Activated CD8-positive, alpha-beta T cell treated with anti-CD3 and anti-CD28 coated beads for 36 hours (primary cell): ENCODE results near the gene AFAP1. TPM values are rescaled to one million over a fixed set of nuclear protein-coding genes. Genes with fewer than 3 reads are reported as not detected.

Source experiments
- ATAC-seq: fragments of 200-7000 bp; cut with Tn5 transposase; one replicate; pipeline ENCODE4 v1.10.0; 2021; ENCODE audit warnings: mild to moderate bottlenecking, moderate library complexity
- CTCF ChIA-PET: fragments of 350-600 bp; sonication (Branson Sonifier 250); formaldehyde crosslinking; loops from one replicate; lab custom pipeline; 2021; ENCODE audit warnings: antibody characterized with exemption; lab: Charles Lee
- POLR2A ChIA-PET: fragments of 350-600 bp; sonication (Branson Sonifier 250); formaldehyde crosslinking; loops from one replicate; lab custom pipeline; 2021; ENCODE audit warnings: antibody characterized with exemption; lab: Charles Lee
- DNase-seq: peaks from one replicate; pipeline ENCODE4 v3.0.0-alpha.2; 2020
- H3K27ac Mint-ChIP-seq: one replicate; pipeline ENCODE4 v1.8.0; 2021; ENCODE audit warnings: mild to moderate bottlenecking, mixed read lengths
- H3K27me3 Mint-ChIP-seq: one replicate; pipeline ENCODE4 v1.8.0; 2021; ENCODE audit warnings: mixed read lengths
- H3K36me3 Mint-ChIP-seq: one replicate; pipeline ENCODE4 v1.8.0; 2021; ENCODE audit warnings: low read depth, mixed read lengths
- H3K4me1 Mint-ChIP-seq: one replicate; pipeline ENCODE4 v1.8.0; 2021; ENCODE audit warnings: low read depth, mixed read lengths
- H3K4me3 Mint-ChIP-seq: one replicate; pipeline ENCODE4 v1.8.0; 2021; ENCODE audit warnings: mild to moderate bottlenecking, moderate library complexity, mixed read lengths
- H3K9me3 Mint-ChIP-seq: one replicate; pipeline ENCODE4 v1.8.0; 2021; ENCODE audit warnings: mixed read lengths
- intact Hi-C: fragments of 100-400 bp; cut with micrococcal nuclease; formaldehyde crosslinking; loops from one replicate; pipeline ENCODE4 v1.10.0; 2022
- total RNA-seq, 2 experiments: library from RNA; stranded (reverse); gene quantifications; one replicate each; pipeline ENCODE4 v1.2.3, GENCODE V29; 2021
- TF ChIP-seq, protein P1 (sequence below): fragments of 200-600 bp; IDR thresholded peaks from one replicate; pipeline ENCODE4 v1.8.0; 2022; ENCODE audit warnings: antibody characterized with exemption, mild to moderate bottlenecking

AFAP1 gene
- total RNA-seq, 2 experiments from 2014 or later = 25.5 to 26.5 TPM

GRCh38 chr4:7759216-7759615 is 180.4 kb downstream of the AFAP1 start:
- intact Hi-C loops = no loop called here

DNA sequence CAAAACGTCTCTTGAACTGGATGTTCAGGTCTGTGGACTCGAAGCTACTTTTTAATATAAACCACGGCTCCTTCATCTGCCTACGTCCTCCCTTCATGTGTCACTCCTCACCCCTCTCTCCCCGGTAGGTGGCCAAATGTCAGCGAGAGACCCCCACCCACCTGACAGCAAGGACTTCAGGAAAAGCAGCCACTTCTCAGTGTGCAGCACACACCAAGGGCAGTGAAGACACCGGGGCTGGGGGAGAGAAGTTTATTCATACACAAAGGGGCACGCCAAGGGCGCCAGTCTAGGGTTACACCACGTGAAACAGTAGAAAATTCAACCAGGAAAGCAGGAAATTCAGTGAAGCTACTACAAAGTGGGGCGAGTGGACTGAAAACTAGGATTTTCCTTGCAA is 181.2 kb downstream of the AFAP1 start:
- peak; percentile 14 for DNase-seq
- Mint-ChIP-seq H3K36me3 (peaks cover 2% of the 10 kb centered on the region), H3K27me3 (no peaks in the 10 kb centered on the region), H3K4me1 (peaks cover 37% of the 10 kb centered on the region), H3K9me3 (no peaks in the 10 kb centered on the region), H3K4me3 (no peak overlapping the region), H3K27ac (peak overlapping the region; percentile 77)
- no peak for ATAC-seq
- TF ChIP-seq, protein P1, sequence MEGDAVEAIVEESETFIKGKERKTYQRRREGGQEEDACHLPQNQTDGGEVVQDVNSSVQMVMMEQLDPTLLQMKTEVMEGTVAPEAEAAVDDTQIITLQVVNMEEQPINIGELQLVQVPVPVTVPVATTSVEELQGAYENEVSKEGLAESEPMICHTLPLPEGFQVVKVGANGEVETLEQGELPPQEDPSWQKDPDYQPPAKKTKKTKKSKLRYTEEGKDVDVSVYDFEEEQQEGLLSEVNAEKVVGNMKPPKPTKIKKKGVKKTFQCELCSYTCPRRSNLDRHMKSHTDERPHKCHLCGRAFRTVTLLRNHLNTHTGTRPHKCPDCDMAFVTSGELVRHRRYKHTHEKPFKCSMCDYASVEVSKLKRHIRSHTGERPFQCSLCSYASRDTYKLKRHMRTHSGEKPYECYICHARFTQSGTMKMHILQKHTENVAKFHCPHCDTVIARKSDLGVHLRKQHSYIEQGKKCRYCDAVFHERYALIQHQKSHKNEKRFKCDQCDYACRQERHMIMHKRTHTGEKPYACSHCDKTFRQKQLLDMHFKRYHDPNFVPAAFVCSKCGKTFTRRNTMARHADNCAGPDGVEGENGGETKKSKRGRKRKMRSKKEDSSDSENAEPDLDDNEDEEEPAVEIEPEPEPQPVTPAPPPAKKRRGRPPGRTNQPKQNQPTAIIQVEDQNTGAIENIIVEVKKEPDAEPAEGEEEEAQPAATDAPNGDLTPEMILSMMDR = no peak
- intact Hi-C loops = no loop called here
- POLR2A ChIA-PET = interaction anchor here (1.8 to 2.3 kb wide), 2 partner anchors 8 to 12 kb away, joined by 5 to 10 read pairs; no protein-coding TSS in a partner anchor
- CTCF ChIA-PET = interaction anchor here (5.7 kb wide), 1 partner anchor 44 kb away, joined by 63 read pairs; no protein-coding TSS in a partner anchor

More at GRCh38 chr4:7759216-7759615, 180.4 kb downstream of the AFAP1 start:
- TF ChIP-seq, protein P1 = no peak
- Mint-ChIP-seq H3K9me3 (no peaks in the 10 kb centered on the region), H3K36me3 (peaks cover 2% of the 10 kb centered on the region), H3K4me3 (peak overlapping the region; percentile 72), H3K4me1 (peaks cover 37% of the 10 kb centered on the region), H3K27me3 (no peaks in the 10 kb centered on the region), H3K27ac (peak overlapping the region; percentile 87)
- peak; percentile 89 for DNase-seq
- CTCF ChIA-PET = interaction anchor here (0.6 to 5.7 kb wide), 4 partner anchors 8 to 179 kb away, joined by 3 to 63 read pairs (median 3); no protein-coding TSS in a partner anchor
- POLR2A ChIA-PET = interaction anchor here (0.6 to 2.3 kb wide), 4 partner anchors 9 to 56 kb away, joined by 3 to 10 read pairs (median 4); no protein-coding TSS in a partner anchor
- peak; percentile 89 for ATAC-seq

GRCh38 chr4:7757501-7758471 is 181.9 kb downstream of the AFAP1 start:
- ATAC-seq (no peak), DNase-seq (no peak)
- Mint-ChIP-seq H3K27me3 (no peaks in the 10 kb centered on the region), H3K36me3 (peaks cover 2% of the 10 kb centered on the region), H3K4me3 (no peak overlapping the region), H3K9me3 (no peaks in the 10 kb centered on the region), H3K4me1 (peaks cover 37% of the 10 kb centered on the region), H3K27ac (peak overlapping the region; percentile 77)
- ChIA-PET CTCF (interaction anchor here (1.3 to 5.7 kb wide), 2 partner anchors 10 to 45 kb away, joined by 3 to 63 read pairs; no protein-coding TSS in a partner anchor), POLR2A (no interaction called here)
- TF ChIP-seq, protein P1 = no peak
- intact Hi-C loops = no loop called here

DNA sequence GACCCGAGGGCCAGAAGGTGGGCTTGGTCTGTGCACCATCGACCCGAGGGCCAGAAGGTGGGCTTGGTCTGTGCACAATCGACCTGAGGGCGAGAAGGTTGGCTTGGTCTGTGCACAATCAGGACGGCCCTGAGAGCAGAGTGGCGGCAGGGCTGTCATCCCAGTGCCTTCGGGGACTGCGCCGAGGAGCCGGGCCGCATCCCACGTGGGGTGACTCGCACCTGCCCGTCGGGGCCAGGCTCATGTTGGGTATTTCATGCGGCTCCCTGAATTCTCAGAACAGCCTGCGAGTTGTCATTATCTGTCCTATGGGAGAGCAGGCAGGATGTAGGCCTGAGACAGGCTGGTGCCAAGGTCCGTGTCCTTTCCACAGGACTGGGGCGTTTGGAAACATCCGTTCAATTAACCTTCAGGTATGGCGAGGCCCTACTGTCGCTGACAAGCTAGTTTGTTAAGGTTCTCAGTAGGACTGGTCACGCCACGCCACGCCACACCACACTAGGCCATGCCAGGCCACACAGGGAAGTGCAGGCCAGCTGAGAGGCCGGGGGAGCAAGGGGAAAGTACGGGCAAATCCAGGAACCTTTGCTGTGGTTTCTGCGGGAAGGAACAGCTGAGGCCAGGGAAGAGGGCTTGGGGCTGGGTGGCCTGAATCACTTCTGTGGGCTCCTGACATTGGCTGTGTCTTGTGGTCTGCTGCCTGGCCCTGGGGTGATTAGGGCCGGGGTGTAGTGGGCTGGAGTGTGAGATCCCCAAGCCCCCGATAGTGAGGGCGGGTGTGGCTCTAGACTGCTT is 182.9 kb downstream of the AFAP1 start:
- peaks cover 36% of the 10 kb centered on the region for H3K4me1 Mint-ChIP-seq
- POLR2A ChIA-PET = no interaction called here
- TF ChIP-seq, protein P1 = no peak
- intact Hi-C loops = no loop called here
- peak; percentile 7 for DNase-seq
- peaks cover 2% of the 10 kb centered on the region for H3K36me3 Mint-ChIP-seq
- no peaks in the 10 kb centered on the region for H3K9me3 Mint-ChIP-seq
- no peak overlapping the region for H3K4me3 Mint-ChIP-seq
- CTCF ChIA-PET = interaction anchor here (1.3 kb wide), 1 partner anchor 9 kb away, joined by 3 read pairs; no protein-coding TSS in a partner anchor
- ATAC-seq = no peak
- no peaks in the 10 kb centered on the region for H3K27me3 Mint-ChIP-seq
- no peak overlapping the region for H3K27ac Mint-ChIP-seq
